Progenitor cell of endocrine pancreas (in vitro differentiated cells): Measurements from ENCODE around the gene MRPL21. TPM values are rescaled to one million over a fixed set of nuclear protein-coding genes. Genes with fewer than 3 reads are reported as not detected.
A peak's percentile ranks its signal among the peaks of the same experiment; 100 is the strongest.

Source experiments
- DNase-seq: peaks from one replicate; pipeline ENCODE4 v3.0.0; 2021; ENCODE audit warnings: low spot score; ENCODE audit not compliant: unreplicated experiment
- H3K27ac Mint-ChIP-seq: 2 replicates; pipeline ENCODE4 v1.8.0; 2021; ENCODE audit warnings: mild to moderate bottlenecking, moderate library complexity, mixed read lengths
- H3K27me3 Mint-ChIP-seq: 2 replicates; pipeline ENCODE4 v1.8.0; 2021; ENCODE audit warnings: mixed read lengths
- H3K36me3 Mint-ChIP-seq: 2 replicates; pipeline ENCODE4 v1.8.0; 2022; ENCODE audit warnings: mixed read lengths; ENCODE audit not compliant: insufficient read depth
- H3K4me1 Mint-ChIP-seq: 2 replicates; pipeline ENCODE4 v1.8.0; 2021; ENCODE audit warnings: low read depth, mixed read lengths
- H3K4me3 Mint-ChIP-seq: 2 replicates; pipeline ENCODE4 v1.8.0; 2021; ENCODE audit warnings: low read depth, mild to moderate bottlenecking, moderate library complexity, mixed read lengths
- H3K9me3 Mint-ChIP-seq: 2 replicates; pipeline ENCODE4 v1.8.0; 2021; ENCODE audit warnings: low read depth, mixed read lengths
- total RNA-seq: library from RNA; stranded (reverse); gene quantifications from 2 replicates; pipeline ENCODE4 v1.2.1, GENCODE V29; 2021
- TF ChIP-seq, protein P1 (sequence below): fragments of 200-600 bp; sonication (generic); IDR thresholded peaks from one replicate; pipeline ENCODE4 v1.5.0; 2021; ENCODE audit warnings: antibody characterized with exemption, mild to moderate bottlenecking; ENCODE audit not compliant: unreplicated experiment

Gene MRPL21
- total RNA-seq, 1 donor from 2014 or later: 54.0 TPM

DNA sequence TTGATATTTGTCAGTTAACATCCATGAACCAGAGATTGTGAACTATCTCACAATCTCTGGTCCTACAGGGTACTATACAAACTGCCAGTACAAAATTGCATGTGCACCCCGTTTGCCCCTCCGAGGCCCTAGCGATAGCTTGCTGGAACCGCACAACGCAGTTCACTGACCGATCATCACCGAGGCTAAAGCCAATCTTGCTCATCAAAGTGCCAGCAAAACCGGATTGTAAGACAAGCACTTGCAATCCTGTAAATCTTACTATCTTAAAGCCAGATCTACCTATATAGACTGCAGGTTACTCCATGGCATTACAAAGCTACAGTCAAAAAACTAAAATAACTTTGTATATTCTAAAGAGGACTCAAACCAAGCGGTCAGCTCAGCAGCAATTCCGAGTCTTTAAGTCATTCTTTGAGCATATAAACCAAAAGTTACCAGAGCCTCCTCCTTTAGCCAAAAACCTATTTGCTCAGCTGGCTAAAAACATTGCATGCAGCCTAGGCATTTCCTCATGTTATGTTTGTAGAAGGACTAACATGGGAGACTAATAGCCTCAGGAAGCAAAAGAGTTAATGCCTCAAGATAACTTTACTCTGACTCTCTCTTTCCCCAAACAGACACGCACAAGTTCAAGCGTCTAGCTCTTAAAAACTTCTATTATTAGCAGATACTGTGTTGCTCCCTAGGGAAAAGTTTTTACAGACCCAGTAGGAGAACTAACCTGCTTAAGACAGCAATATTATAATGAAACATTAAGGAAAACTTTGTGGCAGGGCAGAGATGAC is 31.2 kb downstream of the MRPL21 start:
- Mint-ChIP-seq H3K36me3 (no peaks in the 10 kb centered on the region), H3K4me3 (no peak overlapping the region), H3K9me3 (no peaks in the 10 kb centered on the region), H3K4me1 (peaks cover 34% of the 10 kb centered on the region), H3K27ac (no peak overlapping the region), H3K27me3 (peaks cover 18% of the 10 kb centered on the region)
- TF ChIP-seq, protein P1, sequence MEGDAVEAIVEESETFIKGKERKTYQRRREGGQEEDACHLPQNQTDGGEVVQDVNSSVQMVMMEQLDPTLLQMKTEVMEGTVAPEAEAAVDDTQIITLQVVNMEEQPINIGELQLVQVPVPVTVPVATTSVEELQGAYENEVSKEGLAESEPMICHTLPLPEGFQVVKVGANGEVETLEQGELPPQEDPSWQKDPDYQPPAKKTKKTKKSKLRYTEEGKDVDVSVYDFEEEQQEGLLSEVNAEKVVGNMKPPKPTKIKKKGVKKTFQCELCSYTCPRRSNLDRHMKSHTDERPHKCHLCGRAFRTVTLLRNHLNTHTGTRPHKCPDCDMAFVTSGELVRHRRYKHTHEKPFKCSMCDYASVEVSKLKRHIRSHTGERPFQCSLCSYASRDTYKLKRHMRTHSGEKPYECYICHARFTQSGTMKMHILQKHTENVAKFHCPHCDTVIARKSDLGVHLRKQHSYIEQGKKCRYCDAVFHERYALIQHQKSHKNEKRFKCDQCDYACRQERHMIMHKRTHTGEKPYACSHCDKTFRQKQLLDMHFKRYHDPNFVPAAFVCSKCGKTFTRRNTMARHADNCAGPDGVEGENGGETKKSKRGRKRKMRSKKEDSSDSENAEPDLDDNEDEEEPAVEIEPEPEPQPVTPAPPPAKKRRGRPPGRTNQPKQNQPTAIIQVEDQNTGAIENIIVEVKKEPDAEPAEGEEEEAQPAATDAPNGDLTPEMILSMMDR: no peak
- DNase-seq: no peak

DNA sequence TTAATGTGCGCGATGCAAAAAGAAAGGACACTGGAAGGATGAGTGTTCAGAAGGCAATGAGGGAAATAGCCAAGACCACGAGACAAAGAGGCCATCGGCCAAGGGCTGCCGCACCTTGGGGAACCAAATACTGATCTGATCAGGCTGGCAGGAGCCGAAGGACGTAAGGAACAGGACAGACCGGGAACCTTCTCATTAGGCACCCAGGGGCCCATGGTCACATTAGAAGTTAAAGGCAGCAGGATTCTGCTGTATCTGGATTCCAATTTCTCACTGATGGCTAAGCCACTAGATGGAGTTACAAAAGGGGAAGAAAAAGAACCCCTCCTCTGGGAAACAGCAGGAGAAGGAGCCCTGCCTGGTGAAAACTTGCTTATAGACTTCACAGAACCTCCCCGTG is 33.2 kb downstream of the MRPL21 start:
- Mint-ChIP-seq H3K27ac (no peak overlapping the region), H3K4me1 (peaks cover 34% of the 10 kb centered on the region), H3K27me3 (peaks cover 18% of the 10 kb centered on the region), H3K9me3 (no peaks in the 10 kb centered on the region), H3K4me3 (peak overlapping the region; percentile 63), H3K36me3 (no peaks in the 10 kb centered on the region)
- TF ChIP-seq, protein P1: no peak
- no peak for DNase-seq

DNA sequence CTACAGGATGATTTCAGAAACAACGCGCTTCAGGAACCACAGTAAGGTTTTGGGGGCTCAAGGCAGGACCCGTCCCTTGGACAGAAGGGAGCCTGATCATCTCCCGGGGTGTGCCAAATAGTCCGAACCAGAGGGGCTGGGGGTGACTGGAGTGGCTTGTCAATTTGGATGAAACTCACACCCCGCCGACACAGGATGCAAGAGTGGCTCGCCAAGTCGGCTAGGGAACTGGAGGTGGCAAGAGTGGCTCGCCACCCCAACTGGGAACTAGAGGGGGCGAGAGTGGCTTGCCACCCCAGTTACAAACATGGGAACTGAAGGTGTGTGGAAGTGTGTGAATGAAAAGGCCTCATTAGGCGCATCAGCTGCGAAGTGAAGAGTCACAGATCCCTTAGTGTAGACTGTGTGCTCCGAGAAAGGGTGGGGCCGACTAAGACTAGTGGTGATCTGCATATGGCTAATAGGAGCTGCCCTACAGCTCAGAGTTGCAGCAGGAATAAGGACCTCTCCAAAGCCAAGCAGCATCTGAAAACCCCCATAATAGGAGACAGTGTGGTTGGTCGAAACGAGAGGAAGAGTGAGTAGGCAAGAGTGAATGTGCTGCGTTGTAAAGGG is 35.3 kb downstream of the MRPL21 start:
- peaks cover 18% of the 10 kb centered on the region for H3K27me3 Mint-ChIP-seq
- no peak overlapping the region for H3K4me3 Mint-ChIP-seq
- H3K4me1 Mint-ChIP-seq: peaks cover 27% of the 10 kb centered on the region
- H3K9me3 Mint-ChIP-seq: peaks cover 3% of the 10 kb centered on the region
- H3K36me3 Mint-ChIP-seq: peaks cover 1% of the 10 kb centered on the region
- no peak for DNase-seq
- TF ChIP-seq, protein P1: no peak
- H3K27ac Mint-ChIP-seq: no peak overlapping the region

DNA sequence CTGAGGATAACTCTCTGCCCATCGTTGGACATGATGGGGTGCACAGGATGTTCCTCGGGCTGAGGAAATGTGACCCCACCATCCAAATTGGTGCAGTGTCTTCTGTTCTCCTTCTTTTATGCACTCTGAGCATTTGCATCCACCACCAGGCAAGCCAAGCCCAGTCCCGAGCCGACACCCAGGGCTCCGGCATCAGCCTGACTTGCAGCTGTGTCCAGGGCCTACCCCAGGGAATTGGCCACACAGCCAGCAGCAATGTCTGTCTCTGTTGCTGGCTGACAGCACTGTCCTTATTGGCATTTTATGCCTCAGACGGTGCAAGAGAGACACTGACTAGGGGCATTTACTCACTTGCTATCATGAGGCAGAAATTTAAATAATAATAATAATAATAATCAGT is 36.6 kb downstream of the MRPL21 start:
- TF ChIP-seq, protein P1: no peak
- DNase-seq: no peak
- Mint-ChIP-seq H3K4me3 (no peak overlapping the region), H3K4me1 (peaks cover 15% of the 10 kb centered on the region), H3K9me3 (peaks cover 4% of the 10 kb centered on the region), H3K27ac (no peak overlapping the region), H3K27me3 (peaks cover 18% of the 10 kb centered on the region), H3K36me3 (peaks cover 5% of the 10 kb centered on the region)

DNA sequence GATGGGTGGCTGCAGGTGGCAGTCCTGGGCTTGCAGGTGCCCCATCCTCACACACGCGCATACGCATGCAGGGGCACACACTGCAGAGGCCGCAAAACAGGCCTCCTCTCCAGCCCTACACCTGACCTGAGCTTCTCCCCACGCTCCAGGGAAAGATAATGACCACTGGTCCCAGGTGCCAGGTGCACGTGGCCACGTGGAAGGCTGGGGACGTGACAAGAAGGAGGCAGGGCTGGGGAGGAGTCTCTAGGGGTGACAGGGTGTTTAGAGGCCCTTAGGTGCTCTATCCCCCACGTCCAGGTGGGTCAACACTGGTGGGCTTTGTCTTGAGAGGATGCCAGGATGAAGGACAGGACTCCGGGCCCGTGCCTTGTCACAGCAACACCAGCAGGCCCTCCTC is 38.4 kb downstream of the MRPL21 start:
- TF ChIP-seq, protein P1: no peak
- H3K27ac Mint-ChIP-seq: no peak overlapping the region
- peaks cover 9% of the 10 kb centered on the region for H3K4me1 Mint-ChIP-seq

More for the DNA sequence above, 38.4 kb downstream of the MRPL21 start:
- no peak for DNase-seq
- peaks cover 12% of the 10 kb centered on the region for H3K27me3 Mint-ChIP-seq
- peaks cover 4% of the 10 kb centered on the region for H3K9me3 Mint-ChIP-seq
- no peak overlapping the region for H3K4me3 Mint-ChIP-seq
- peaks cover 5% of the 10 kb centered on the region for H3K36me3 Mint-ChIP-seq
